ENCODE results near the gene ADCY3. TPM values are rescaled to one million over a fixed set of nuclear protein-coding genes. Genes with fewer than 3 reads are reported as not detected.

The ADCY3 gene
- total RNA-seq (2014; rRNA removed; shearing (Covaris generic)) = 28.5 and 36.8 TPM in 2 replicates

DNA sequence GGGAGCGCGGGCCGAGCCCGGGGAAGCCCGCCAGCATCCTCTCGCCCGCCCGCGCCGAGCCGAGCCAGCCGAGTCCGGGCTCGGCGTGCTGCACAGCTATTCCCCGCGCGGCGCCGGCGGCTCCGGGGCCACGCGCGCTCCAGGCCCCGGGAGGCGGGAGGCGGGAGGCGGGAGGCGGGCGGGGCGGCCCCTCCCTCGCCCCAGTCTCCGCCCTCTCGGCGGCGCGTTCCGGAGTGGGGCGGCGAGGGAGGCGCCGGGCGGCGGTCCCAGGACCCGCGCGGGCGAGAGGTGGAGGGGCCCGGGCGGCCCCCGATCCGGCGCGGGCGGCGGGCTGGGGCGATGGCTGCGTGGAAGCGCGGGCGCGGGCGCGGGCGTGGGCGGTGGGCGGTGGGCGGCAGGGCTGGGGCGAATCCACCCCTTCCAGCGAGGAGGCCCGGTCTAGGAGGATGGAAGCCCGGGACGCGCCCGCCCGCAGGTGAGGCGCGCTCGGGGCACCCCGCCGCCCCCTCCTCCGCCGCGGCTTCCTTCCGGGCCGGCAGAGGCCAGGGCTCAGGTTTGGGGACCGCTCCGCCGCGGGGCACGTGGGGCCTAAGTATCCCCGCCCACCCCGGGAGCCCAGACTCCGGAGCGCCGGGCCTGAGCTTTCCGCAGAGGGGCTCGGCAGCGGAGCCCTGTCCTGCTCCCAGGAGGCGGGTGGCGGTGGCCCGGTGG lies at the start of gene ADCY3:
Gene ADCY3, minus strand, starts transcription at position 140 of the 711 bp plus-strand sequence. CDS start 1,250 bp downstream, outside the sequence.
- DNase-seq (ENCODE audit: low spot score) = peak; percentile 8

DNA sequence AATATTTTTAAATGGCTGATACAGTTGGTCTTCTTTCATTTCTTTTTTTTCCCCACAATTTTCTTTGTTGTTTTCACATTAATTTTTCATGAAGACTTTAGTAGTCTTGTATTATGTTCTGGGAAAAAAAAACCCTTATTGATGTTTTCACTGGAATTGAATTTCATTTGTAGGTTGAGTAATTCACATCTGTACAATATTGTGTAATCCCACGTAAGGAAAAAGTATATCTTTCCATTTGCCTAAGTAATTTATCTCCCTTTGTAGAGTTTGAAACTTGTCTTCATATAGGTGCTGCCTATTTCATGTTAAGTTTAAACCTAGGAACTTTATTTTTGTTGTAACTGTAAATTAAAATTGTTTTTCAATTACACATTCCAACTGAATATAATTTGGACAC lies 49.7 kb upstream of the ADCY3 start:
- no peak for DNase-seq (ENCODE audit: low spot score)

DNA sequence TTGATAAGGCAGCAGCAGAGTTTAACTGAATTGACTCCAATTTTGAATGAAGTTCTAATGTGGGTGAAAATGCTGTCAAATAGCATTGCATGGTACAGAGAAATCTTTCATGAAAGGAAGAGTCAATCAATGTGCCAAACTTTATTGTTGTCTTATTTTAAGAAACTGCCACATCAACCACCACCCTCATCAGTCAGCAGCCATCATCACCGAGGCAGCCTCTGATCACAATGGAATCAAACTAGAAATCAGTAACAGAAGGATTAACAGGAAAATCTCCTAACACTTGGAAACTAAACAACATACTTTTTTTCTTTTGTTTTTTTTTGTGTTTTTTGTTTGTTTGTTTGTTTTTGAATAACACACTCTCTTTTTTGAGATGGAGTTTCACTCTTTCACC lies 41.9 kb upstream of the ADCY3 start:
- no peak for DNase-seq (ENCODE audit: low spot score)

DNA sequence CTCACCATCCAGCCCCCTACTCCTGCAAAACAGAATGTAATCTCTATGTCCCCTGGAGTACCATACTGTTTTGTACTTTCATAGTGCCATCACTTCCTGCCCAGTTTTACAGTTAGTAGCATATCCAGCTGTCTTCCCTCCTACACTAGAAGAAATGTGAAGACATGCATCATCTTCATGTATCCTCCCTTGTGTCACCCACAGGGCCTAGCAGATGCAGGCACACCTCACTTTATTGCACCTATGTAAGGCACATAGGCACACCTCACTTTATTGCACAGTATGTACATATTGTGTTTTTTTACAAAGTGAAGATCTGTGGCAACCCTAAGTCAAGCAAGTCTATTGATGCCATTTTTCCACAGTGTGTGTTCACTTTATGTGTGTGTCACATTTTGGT lies 39.7 kb upstream of the ADCY3 start:
- no peak for DNase-seq (ENCODE audit: low spot score)

DNA sequence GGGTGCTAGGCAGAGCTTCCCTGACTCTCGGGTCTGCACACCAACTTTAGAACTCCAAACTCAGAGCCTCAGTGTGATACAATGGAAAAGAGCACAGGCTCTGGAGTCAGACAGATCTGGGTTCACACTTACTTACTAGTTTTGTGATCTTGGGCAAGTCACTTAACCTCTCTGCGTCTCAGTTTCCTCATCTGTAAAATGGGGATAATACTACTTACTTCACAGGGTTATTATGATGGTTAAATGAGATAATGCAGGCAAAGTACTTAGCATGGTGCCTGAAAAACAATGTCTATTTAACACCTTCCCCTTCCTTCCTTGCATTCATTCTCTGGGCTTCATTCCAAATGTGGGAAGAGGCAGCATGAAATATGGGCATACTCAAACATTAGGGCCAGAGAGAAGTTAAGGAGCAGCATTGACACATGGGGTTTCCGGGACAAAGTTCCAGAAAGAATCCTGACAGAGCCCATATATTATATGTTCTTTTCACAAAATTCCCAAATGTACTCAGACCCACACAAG lies 38.4 kb upstream of the ADCY3 start:
- DNase-seq (ENCODE audit: low spot score) = no peak

DNA sequence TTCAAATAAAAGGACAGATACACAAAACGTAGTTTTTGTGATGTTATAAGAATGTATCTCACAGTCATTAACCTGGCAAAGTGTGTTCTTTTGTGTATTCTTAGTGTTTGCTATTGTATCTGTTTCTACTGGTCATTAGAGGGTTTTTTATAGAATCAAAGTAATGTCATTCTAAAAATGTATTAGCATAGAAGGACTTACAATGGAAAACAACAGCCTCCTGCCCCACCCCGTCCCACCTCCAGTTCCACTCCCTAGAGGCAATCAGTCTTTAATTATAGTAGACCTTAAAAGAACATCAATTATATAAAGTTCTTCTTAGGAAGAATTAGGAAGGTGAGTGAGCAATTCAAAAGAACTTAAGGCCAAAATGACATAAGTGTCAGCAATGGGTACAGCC lies 37.9 kb upstream of the ADCY3 start:
- DNase-seq (ENCODE audit: low spot score) = no peak

DNA sequence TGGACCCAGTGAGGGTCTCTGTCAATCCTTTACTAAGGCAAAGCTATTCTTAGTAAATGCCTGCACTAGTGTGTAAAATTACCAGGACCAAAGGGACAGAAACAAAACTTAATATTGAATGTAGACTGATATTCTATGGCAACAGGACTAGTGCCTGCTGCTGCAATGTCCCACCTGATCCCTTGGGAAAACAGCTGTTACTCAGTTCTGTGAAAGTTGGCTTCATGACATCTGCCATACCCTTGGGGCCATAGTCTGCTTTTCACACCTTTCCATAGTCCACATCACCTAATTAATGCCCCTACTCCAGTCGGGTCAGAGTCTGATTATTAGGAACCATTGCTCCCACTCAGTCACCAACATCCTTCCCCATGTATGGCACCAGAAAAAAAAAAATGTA lies 37.2 kb upstream of the ADCY3 start:
- DNase-seq (ENCODE audit: low spot score) = no peak

DNA sequence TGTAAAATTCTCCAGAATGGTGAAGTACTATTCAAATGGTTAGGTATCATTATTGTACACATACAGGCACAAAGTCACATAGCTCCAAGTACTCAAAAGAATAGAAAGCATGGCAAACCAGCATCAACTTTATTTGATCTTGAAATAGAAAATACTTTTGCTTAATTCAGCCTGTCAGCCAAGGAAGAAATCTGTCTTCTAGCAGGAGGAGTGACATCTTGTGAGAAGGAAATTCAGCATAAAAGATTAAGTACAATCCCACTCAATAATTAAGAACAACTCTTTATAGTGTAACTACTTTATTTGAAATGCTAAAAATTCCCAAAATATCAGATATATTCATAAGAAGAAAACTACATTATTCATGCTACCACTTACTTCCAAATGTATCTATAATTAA lies 35.9 kb upstream of the ADCY3 start:
- DNase-seq (ENCODE audit: low spot score) = no peak

DNA sequence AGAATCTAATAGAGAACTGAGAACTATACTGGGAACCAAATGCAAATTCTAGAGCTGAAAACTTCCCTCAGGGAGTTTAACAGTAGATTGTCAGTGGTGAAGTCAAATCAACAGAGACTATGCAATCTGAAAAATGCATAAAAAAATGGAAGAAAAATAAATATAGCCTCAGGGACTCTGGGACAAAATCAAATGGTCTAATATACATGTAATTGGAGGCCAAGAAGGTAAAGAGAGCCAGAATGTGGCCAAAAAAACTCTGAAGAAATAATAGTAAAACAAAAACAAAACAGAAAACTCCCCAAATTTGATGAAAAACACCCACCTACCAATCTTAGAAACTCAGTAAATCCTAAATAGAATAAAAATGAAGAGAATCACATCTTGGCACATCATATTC lies 35.2 kb upstream of the ADCY3 start:
- DNase-seq (ENCODE audit: low spot score) = no peak

DNA sequence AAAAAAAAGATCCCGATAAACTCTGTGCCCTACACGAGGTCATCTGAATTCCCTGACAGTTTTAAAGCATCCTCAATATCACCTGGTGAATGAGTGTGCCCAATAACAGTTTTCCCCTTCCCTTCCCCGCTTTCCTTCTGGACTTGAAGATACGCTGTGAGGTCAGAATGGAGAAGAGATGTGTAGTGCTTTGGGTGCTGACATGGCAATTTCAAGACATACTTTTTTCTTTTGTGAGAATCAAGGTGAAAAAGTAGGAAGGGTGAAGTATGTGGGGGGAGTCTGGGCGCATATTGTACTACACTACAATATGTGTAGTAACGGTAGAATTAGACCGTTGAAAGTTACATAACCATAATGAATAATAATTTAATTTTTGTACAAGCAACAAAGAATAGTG lies 30.1 kb upstream of the ADCY3 start:
- DNase-seq (ENCODE audit: low spot score) = no peak

DNA sequence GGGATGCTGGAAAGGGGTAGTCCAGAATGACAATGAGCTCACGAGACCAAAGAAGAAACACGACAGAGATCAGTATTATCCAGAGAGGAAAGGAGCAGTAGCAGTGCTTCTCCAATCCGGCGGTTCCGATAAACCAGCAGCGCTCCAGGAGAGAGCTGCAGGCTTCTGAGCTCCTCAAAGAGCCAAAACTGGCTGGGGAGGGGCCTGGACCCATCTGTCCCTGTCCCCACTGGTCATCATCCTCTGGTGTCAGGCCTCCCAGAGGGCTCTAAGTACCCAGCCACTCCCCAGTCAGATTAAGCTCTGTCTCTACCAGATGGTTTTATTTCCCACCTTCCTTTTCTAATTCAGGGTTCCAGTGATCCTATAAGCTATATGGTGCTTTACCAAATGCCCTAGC lies 28.5 kb upstream of the ADCY3 start:
- DNase-seq (ENCODE audit: low spot score) = no peak

DNA sequence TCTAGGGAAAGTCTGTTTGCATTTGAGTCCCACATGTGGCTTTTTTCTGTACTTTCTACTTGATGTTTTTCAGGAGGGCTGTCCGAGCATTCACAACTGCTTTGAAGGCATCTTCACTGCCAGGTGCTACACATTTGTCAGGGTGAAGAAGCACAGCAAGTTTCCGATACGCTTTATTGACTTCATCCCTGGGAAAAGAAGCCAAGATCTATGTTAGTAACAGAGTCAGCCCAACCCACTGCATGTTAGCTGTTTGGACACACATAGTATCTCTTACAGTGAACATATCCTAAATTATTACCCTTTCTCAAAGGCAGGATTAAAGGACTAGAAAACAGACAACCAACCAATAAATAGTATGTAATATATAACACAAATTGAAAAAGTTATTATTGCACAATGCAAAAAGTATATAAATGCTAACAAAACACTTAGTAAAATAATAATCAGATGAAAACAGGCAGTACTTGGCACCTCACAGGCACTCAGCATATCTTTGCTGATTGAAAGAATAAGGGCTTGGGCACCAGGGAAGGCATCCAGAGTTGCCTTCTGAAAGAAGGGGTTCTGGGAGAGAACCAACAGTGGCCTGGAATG lies 27.6 kb upstream of the ADCY3 start:
- DNase-seq (ENCODE audit: low spot score) = no peak

DNA sequence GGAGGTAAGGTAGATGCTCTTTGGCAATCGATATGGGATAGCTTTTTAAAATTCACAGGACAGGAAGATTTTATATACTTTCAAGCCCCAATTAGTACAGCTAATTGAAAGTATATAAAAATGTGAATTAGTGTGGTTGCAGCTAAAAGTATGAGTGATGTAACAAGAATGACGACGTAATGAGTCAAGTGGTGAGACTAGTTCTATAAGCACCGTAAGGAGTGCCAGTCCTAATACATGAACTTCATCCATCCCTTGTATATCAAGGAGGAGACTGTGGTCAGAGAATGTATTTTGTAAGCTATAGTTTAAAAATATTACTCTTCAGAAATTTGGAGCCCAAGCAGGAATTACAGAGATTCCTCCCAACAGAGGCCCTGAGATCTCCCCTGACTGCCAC lies 25.9 kb upstream of the ADCY3 start:
- peak; percentile 7 for DNase-seq (ENCODE audit: low spot score)

DNA sequence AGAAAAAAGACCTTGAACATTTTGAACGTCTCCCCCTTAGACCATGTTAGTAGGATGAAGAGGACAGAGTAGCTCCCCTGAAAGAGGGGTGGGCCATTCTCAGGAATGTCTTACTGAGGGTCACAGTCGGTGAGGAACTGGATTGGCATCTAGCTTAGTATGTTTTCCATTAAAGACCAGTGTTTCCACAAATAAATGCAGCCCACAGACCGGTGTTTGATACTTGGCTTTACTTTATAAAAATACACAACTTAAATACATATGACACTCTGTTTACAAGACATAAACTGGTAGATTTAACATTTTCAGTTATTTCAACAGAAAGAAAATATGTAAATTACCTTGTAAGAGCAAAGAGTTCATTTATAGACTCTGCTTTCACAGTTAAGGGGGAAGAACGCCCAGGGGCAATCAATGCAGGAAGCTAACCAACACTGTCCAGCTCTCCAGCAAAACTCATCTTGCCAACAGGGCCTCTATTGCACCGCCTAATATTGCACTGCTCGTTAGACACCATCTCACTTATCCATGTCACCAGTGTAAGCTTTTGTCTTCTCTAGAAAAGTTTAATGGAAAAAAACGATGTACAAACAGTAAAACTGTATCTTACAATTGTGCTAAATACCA lies 23.5 kb upstream of the ADCY3 start:
- DNase-seq (ENCODE audit: low spot score) = no peak

DNA sequence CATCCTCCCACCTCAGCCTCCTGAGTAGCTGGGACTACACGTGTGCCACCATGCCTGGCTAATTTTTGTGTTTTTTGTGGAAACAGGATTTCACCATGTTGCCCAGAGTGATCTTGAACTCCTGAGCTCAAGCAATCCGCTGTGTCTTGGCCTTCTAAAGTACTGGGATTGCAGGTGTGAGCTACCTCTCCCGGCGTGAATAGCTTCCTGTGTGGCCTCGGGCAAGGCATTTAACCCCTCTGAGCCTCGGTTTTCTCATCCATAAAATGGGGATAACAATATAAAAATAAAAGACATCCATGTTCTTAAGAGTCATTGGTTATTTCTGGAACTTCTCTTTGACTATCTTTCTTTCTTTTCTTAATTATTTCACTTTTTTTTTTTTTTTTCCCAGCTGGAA lies 19.3 kb upstream of the ADCY3 start:
- DNase-seq (ENCODE audit: low spot score) = no peak

DNA sequence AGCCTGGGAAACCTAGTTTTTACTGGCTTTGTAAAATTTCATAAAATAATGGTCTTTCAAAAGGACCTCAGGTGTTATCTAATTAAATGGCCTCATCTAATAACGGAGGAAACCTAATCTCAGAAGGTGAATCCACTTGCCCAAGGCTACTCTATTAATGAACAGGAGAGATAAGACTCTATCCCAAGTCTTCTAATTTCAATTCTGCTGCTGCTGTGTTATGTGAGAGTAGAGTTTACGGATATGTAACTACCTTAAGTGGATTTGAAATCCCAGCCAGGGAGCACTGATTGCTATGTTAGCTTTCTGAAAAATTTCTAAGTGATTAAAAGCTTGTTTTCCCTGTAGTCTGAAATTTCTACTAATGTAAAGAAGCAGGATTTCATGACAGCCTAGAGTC lies 17.2 kb upstream of the ADCY3 start:
- DNase-seq (ENCODE audit: low spot score) = no peak

DNA sequence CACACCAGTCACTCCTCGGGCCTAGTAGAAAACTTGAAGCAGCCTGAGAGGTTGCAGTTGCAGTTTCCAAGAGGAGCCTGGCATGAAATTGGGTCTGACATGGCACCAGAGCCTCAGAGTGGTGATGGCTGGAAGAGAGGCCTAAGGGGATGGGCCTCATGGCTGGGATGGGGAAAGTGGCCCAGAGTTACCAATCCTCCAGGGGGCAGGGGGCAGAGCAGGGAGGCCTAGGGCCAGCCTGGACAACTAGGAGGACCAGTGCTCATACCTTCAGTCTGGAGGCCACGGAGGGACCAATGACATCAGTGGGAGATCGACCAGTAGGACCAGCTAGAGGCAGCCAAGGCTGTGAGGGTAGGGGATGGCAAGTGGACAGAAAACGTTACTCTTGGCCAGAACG lies 15.1 kb upstream of the ADCY3 start:
- no peak for DNase-seq (ENCODE audit: low spot score)

DNA sequence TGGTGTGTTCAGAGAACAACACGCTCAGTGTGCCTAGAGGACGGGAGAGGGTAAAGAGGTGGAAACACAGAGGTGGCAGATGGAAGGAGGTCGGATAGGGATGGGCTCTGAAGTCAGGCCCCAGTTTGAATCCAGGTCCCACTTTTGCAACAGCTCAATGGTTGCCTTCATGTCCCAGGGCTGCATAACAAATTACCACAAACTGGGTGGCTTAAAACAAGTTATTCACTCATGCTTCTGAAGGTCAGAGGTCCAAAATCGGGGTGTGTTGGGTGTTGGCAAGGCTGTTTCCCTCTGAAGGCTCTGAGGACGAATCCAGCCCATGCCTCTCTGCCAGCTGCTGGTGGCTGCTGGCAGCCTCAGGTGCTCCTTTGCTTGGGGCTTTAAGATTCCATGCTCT lies 12.7 kb upstream of the ADCY3 start:
- no peak for DNase-seq (ENCODE audit: low spot score)

DNA sequence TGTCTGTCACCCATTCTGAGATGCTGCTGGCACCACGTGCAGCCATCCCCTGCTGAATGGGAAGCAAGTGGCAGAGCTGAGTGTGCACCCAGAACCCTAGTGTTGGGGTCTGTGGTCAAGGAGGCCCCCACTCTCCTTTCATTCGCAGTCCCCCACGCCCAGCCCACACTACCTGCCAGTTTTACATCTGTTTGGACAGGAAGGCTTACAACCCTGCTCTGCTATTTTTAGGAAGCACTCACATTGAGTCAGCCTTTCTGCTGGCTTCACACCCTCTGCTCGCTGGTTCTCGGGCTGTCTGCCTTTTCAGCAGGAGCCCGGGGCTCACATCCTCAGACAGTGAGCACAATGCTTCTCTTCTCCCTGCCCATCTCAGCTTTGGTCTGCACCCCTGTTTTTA lies 10.7 kb upstream of the ADCY3 start:
- peak; percentile 43 for DNase-seq (ENCODE audit: low spot score)

DNA sequence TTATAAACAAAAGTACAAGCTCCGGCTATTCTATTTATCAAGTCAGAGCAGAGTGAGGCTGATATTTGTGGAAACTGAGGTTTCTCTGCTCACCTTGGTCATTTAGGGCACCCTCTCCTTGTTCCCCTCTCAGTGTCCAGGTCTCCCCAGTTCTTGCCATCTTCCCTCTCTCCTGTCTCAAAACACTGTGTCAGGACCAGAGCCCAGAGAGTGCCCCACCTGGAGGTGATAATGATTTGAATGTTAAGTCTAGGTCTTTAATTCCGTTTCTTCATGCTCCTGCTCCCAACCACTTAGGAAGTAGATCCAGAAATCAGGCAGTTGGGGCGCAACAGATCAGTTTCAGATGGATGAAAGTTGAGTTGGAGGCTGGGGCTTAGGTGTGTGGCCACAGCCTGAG lies 9.2 kb upstream of the ADCY3 start:
- DNase-seq (ENCODE audit: low spot score) = no peak

DNA sequence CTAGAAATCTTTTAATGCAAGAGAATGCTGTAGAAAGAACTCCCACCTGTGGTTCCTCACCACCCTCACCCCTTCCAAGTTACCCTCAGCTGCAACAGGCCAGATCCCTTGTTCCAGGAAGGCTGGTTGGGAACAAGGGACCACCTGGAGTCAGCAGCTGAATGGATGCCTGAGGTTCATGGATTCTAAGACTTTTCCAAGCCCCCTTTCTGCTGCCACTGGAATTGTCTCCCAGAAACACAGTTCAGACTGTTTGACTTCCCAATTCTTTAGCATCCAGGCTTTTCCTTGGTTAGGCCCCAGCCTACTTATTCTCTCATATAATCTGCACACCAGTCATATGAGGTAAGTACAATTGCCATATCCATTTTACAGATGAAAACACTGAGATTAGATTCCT lies 8.0 kb upstream of the ADCY3 start:
- no peak for DNase-seq (ENCODE audit: low spot score)

DNA sequence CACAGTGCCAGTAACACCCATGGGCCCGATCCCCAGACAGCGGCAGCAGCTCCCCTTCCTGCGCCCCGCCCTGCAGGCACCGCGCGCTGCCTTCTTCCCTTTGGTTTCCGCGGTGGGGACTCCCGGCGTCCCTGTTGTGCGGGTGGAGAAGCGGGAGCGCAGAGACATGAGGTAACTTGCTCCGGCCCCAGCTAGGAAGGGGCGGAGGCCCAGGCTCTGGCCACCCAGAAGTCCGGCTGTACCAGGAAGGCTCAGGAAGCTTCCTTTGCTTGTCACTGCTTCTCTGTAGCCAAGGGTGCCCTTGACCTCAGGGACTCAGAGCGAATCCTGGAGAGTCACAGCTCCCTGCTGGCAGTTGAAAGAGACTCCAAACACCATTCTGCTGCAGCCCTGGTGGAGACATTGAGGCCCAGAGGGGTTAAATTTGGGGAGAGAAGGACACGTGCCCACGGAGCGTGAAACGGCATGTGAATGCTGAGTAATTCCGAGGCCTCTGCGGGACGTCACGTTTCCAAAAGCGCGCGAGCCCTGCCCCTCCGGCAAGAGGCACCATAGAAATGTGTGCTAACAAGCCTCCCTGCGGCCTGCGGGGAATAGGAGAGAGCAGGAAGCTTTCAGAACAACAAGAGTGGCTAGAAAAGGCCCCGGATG lies 6.7 kb upstream of the ADCY3 start:
- no peak for DNase-seq (ENCODE audit: low spot score)

DNA sequence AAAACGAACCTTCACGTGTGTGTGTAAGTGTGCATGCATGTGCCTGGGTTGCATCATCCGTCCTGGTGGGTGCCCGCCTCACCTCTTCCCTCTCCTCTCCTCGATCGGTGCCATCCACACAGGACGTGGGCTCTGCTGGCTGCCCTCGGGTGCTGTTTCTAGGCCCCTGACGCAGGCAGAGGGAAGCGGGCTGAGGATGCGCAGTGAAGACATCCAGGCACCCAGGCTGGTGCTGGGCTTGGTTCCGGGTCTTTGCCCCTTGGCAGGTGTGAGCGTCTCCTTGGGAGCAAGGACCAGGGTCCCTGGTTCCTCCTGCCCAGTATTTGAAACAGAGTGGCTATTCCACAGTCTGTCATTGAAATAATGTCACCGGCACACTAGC lies 6.2 kb upstream of the ADCY3 start:
- DNase-seq (ENCODE audit: low spot score) = no peak

Data from A172 (cell line).